Prostate gland (tissue), 2 donors: ENCODE measurements around the gene RTF2.

Experiments
- CTCF ChIP-seq, 4 experiments: fragments of 200-600 bp in 2 of 4; fragments of 450-650 bp in 2 of 4; sonication (generic) in 2 of 4; IDR thresholded peaks; 1 replicate in 3 of 4; 2 replicates in 1 of 4; pipeline ENCODE4 v1.5.1; 2016 to 2019; ENCODE audit warnings: antibody characterized with exemption in 4 of 4, mild to moderate bottlenecking in 2 of 4, moderate library complexity in 2 of 4
- POLR2A ChIP-seq: fragments of 450-650 bp; IDR thresholded peaks from one replicate; pipeline ENCODE4 v1.6.1; 2016; ENCODE audit warnings: antibody characterized with exemption, mild to moderate bottlenecking
- POLR2AphosphoS5 ChIP-seq: sonication (generic); formaldehyde crosslinking; IDR thresholded peaks from one replicate; pipeline ENCODE4 v1.6.1; 2017; ENCODE audit warnings: antibody characterized with exemption

GRCh38 chr20:56433880-56434255 lies 34.6 kb upstream of the RTF2 start:
- no peak for TF ChIP-seq CTCF (IDR thresholded peaks at IDR 0.05)
- TF ChIP-seq POLR2AphosphoS5, result no peak
- TF ChIP-seq POLR2A, result no peak
